ENCODE data around the gene SNTG2. TPM values are rescaled to one million over a fixed set of nuclear protein-coding genes. Genes with fewer than 3 reads are reported as not detected.

Gene SNTG2
- total and polyA plus RNA-seq, 10 of the 15 experiments (the other 5 are each of a cell fraction or from before 2014, with no cell fraction given) = not detected

GRCh38 chr2:1193801-1194200 is 243.2 kb downstream of the SNTG2 start:
- DNase-seq (ENCODE audit: low read depth, low spot score) = no peak
- no peaks in the 10 kb centered on the region for H3K36me3 ChIP-seq (ENCODE audit: control insufficient read depth in 2 of 2, insufficient read depth in 2 of 2, low read length in 1 of 2)
- SMC1A ChIA-PET (ENCODE audit: uncharacterized antibody, unreplicated experiment) = no interaction called here
- CTCF ChIA-PET = no interaction called here
- POLR2A ChIA-PET = no interaction called here
- TF ChIP-seq EZH2 (IDR thresholded peaks at IDR 0.05; ENCODE audit: borderline replicate concordance, control insufficient read depth, low read depth, low read length) = no peak
- TF ChIP-seq CEBPZ (IDR thresholded peaks at IDR 0.05; ENCODE audit: low read depth, low read length) = no peak
- TF ChIP-seq SIN3A (IDR thresholded peaks at IDR 0.05; ENCODE audit: low read depth, low read length) = no peak
- no peak for TF ChIP-seq STAT1 (conservative IDR thresholded peaks at IDR 0.05)
- no peak for TF ChIP-seq IRF3 (IDR thresholded peaks at IDR 0.05)
- no peak for TF ChIP-seq SKIL (IDR thresholded peaks at IDR 0.05; ENCODE audit: low read depth, poor library complexity, severe bottlenecking)
- no peak for TF ChIP-seq SMAD5 (IDR thresholded peaks at IDR 0.05; ENCODE audit: low read depth)
- TF ChIP-seq PBX3 (IDR thresholded peaks at IDR 0.05; ENCODE audit: insufficient replicate concordance, low read depth, low read length) = no peak
- no peak for TF ChIP-seq SREBF1 (IDR thresholded peaks at IDR 0.05; ENCODE audit: low read length)
- TF ChIP-seq TCF7 (IDR thresholded peaks at IDR 0.05; ENCODE audit: borderline replicate concordance) = no peak
- no peak for TF ChIP-seq EED (IDR thresholded peaks at IDR 0.05; ENCODE audit: low read depth)
- TF ChIP-seq ATF7 (IDR thresholded peaks at IDR 0.05; ENCODE audit: low read depth) = no peak
- FAIRE-seq = no peak
- H2AFZ ChIP-seq (ENCODE audit: control insufficient read depth, low read depth, low read length) = no peak overlapping the region
- no peak overlapping the region for H3K4me3 ChIP-seq
- 22% methylated on average over 2 of the region's 2 CpGs for WGBS (ENCODE audit: insufficient coverage, insufficient replicate concordance, low lambda C conversion rate, missing lambda C conversion rate)
- H3K4me2 ChIP-seq (ENCODE audit: control insufficient read depth, insufficient read depth) = no peak overlapping the region
- no peak overlapping the region for H3K9ac ChIP-seq (ENCODE audit: control insufficient read depth, insufficient read depth, low read length)
- no peaks in the 10 kb centered on the region for H3K79me2 ChIP-seq (ENCODE audit: control insufficient read depth, insufficient read depth, low read length)
- no TSS peak for BruUV-seq (replicated peaks)
- H3K27ac ChIP-seq (ENCODE audit: control insufficient read depth, insufficient read depth) = no peak overlapping the region
- in situ Hi-C loops (cut with MboI) (no loop called here), intact Hi-C loops (cut with micrococcal nuclease; ENCODE audit: unreplicated experiment) (no loop called here)
- no peaks in the 10 kb centered on the region; the same call in 2 of the 3 replicates for H3K9me3 ChIP-seq (replicated peaks; ENCODE audit: control insufficient read depth, insufficient read depth, low read length)
- no peak for ATAC-seq
- no peaks in the 10 kb centered on the region for H3K4me1 ChIP-seq (ENCODE audit: control insufficient read depth, insufficient read depth, low read length)
- H4K20me1 ChIP-seq (ENCODE audit: control insufficient read depth, insufficient read depth) = no peaks in the 10 kb centered on the region
- RAD21 ChIA-PET (ENCODE audit: unreplicated experiment) = no interaction called here
- H3K27me3 ChIP-seq (replicated peaks in 1 of 2; ENCODE audit: control insufficient read depth in 2 of 2, insufficient read depth in 2 of 2, low read length in 1 of 2) = no peaks in the 10 kb centered on the region
